HG03432 (cell line): ENCODE measurements around the gene FGF22.
"Not testable (repeated sequence)": the region's sequence is repeated elsewhere in the genome, so short reads cannot be mapped to it uniquely, and the experiment has no call there.

ENCODE experiments used
- ATAC-seq: cut with Tn5 transposase; IDR thresholded peaks from one replicate; pipeline ENCODE4 v1.9.1; 2021; ENCODE audit warnings: mild to moderate bottlenecking, moderate library complexity; ENCODE audit not compliant: unreplicated experiment

FGF22 gene

DNA sequence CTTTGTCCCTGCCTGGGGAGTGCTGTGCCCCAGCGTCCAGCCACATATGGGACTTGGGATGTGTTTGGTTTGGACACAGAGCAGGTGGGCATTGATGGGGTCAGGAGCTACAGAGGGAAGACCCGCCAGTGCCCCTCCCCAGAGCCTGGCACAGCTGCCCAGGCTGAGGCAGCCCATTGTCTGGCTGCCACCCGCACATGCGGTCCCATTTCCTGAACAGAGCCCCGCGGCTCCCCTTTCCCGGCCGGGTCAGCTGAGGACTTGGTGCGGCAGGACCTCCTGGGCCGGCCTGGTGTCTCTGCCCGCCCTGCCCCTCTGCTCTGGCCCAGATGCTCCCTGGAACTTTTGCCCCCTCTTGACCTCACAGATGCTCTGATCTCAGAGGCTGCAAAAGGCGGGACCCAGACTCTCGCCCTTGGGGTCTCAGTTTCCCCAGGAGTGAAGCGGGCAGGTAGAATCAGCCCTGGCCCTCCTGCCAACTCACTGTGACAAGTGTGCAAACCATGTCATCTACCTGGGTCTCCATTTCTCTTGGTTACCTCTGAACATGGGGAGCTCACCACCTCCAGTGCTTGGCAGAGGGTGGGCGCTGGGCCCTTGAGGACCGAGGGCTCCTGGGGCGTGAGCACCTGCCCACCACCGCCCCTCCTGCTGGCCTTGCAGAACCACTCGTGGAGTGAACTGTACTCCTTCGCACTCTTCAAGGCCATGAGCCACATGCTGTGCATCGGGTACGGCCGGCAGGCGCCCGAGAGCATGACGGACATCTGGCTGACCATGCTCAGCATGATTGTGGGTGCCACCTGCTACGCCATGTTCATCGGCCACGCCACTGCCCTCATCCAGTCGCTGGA is 32.2 kb upstream of the FGF22 start:
- ATAC-seq, result no peak

DNA sequence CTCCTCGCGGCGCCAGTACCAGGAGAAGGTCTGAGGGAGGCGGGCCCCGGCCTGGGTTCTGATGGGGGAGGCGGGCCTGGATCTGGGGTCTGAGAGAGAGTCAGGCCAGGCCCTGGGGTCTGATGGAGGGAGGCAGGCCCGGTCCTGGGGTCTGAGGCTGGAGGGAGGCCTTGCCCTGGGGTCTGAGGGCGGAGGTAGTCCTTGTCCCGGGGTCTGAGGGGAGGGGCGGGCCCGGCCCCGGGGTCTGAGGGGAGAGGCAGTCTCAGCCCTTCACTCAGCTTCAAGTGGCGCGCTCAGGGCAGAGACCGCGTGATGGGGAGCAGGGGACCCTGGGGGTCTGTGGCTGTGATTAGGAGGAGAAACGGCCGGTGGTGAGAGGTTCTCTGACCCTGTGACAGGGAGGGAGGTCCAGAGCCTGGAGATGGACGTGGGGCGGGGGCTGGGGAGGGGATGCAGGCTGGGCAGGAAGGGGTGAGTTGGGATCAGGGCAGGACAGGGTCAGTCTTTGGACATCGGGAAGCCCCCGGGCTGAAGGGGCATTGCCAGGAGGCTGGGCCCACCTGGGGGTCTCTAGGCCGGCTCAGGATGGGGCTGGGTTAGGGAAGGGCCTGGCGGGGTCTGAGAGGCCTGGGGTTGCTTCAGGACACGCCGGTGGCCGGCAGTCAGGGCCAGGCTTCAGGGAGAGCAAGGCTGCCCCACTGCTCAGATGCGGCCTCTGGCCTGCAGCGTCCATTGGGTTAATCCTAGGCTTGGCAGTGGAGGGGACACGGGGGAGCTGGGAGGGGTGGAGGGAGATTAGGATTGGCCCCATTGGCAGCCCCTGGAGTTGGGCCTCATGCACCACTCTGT is 31.3 kb upstream of the FGF22 start:
- no peak for ATAC-seq

DNA sequence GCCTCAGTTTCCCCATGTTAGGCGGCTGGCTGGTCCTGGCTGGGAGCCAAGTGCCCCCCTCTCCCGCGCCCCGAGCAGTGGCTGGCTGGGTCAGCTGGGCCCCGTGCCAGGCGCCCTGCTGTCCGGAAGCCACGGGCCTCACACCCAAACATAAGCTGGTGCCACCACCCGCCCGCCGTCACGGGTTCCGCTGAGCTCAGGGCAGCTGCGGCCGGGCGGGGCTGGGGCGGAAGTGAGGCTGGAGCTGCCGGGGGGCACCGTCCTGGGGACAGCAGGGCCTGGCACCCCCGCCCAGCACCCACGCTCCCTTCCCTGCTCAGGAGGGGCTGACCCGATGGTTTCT is 30.7 kb upstream of the FGF22 start:
- no peak for ATAC-seq

DNA sequence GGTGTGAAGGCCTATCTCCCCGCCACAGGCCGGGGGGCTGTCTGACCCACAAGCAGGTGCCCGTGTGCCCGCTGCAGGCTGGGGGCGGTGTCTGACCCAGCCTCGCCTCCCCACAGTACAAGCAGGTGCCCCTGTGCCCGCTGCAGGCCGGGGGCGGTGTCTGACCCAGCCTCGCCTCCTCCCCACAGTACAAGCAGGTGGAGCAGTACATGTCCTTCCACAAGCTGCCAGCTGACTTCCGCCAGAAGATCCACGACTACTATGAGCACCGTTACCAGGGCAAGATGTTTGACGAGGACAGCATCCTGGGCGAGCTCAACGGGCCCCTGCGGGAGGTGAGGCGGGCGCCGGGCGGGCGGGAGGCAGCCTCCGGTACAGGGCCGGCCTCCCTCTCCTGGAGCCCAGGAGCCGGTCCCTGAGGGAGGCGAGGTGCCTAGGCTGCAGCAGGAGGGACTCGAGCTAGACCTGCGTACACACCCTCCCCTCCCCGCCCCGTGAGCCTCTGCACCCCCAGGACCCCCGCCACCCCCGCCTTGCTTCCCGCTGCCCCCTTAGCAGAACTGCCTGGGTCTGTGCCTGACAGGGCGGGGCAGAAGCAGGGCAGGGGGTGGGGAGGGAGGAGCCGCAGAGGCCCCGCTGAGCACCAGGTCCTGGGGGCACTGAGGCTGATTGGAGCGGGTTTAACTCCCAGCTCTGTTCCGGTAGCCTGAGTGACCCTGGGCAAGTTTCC is 29.4 kb upstream of the FGF22 start:
- ATAC-seq, result no peak

DNA sequence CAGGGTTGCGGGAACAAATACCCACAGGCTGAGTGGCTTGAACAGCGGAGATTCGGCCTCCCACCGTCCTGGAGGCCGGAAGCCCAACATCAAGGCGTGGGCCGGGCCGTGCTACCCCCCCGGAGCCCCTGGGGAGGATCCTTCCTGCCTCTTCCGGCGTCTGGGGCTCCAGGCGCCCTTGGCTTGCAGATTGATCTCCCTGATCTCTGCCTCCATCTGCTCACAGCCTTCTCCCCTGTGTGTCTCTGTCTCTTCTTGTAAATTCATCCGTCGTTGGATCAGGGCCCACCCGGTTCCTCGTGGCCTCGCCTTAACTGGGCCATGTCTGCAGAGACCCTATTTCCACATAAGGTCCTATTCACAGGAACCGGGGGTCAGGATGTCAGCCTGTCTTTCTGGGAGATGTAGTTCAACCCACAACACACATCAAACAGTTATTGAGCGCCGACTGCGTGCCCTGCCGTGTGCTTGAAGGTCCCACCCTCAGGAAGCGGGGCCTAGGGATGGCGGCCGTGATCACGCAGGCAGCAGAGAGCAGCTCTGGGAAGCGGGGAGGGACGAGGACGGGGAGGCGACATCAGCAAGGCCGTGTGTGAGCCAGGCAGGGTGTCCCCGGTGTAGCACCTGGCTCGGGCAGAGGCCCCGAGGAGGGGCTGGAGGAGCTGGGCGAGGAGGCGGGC is 28.7 kb upstream of the FGF22 start:
- ATAC-seq, result no peak

DNA sequence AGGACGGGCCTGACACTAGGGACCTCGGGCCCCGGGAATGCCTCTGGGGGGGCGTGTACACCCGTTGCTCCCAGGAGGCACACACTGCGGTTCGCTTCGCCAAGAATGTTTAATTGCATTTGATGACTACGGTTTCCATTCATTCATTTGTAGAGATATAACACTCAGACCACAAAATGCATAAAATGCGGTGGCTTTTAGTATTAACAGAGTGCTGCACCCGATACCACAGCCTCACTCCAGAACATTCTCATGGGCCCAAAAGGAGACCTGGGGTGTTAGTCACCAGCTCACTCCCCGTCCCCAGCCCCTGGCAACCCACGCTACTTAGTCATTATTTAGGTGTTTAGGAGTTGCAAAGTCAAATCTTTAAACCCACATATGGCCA is 28.2 kb upstream of the FGF22 start:
- ATAC-seq, result no peak

DNA sequence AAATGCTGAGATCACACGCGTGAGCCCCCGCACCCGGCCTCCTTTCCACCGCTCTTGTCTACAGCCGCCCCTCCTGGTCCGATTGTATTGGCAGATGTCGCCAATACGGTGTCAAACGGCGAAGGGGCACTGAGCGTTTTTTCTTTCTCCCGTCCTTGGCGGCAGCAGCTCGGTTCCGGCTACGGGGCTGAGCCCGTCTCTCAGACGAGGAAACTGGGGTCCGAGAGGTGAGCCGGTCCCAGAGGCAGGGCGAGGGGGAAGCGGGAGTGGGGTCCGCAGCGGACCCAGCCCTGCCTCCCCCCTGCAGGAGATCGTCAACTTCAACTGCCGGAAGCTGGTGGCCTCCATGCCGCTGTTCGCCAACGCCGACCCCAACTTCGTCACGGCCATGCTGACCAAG is 26.7 kb upstream of the FGF22 start:
- no peak for ATAC-seq

DNA sequence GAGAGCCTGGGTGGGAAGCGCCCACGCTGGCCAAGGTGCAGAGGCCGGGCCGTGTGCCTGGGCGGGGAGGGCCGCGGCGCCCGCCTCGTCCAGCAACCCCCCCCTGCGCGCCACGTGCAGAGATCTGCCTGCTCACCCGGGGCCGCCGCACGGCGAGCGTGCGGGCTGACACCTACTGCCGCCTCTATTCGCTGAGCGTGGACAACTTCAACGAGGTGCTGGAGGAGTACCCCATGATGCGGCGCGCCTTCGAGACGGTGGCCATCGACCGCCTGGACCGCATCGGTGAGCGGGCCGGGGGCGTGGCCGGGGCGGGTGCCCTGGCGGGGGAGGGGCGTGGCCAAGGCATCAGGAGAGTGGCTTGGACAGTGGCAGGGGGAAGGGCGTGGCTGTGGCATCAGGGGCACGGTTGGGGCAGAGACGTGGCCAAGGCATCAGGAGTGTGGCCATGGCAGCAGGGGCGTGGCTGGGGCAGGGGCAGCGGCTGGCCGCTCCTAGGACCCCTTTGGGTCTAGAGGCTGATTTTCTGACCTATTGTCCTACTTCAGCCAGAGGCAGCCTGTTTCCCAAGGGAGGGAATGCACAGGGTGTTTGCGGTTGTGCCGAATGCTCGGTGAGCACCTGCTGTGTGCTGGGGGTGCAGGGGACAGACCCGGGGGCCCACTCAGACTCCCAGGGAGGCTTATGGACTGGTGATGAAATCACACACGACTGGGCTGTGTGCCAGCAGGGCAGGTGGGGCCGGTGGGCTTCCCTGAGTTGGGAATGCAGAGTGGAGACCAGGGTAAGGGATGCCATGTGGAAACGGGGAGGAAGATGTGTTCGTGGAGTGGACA is 25.7 kb upstream of the FGF22 start:
- ATAC-seq, result no peak

DNA sequence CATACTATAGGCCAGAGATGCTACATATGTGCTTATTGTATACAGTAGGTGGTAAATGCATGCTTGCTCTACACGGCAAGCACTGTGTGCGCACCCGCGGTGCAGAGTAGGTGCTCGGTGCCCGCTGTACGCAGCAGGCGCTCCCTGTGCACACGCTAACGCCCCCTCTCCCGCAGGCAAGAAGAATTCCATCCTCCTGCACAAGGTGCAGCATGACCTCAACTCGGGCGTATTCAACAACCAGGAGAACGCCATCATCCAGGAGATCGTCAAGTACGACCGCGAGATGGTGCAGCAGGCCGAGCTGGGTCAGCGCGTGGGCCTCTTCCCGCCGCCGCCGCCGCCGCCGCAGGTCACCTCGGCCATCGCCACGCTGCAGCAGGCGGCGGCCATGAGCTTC is 24.1 kb upstream of the FGF22 start:
- no peak for ATAC-seq

DNA sequence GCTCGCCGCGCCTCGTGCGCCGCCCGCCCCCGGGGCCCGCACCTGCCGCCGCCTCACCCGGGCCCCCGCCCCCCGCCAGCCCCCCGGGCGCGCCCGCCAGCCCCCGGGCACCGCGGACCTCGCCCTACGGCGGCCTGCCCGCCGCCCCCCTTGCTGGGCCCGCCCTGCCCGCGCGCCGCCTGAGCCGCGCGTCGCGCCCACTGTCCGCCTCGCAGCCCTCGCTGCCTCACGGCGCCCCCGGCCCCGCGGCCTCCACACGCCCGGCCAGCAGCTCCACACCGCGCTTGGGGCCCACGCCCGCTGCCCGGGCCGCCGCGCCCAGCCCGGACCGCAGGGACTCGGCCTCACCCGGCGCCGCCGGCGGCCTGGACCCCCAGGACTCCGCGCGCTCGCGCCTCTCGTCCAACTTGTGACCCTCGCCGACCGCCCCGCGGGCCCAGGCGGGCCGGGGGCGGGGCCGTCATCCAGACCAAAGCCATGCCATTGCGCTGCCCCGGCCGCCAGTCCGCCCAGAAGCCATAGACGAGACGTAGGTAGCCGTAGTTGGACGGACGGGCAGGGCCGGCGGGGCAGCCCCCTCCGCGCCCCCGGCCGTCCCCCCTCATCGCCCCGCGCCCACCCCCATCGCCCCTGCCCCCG is 23.5 kb upstream of the FGF22 start:
- no peak for ATAC-seq

DNA sequence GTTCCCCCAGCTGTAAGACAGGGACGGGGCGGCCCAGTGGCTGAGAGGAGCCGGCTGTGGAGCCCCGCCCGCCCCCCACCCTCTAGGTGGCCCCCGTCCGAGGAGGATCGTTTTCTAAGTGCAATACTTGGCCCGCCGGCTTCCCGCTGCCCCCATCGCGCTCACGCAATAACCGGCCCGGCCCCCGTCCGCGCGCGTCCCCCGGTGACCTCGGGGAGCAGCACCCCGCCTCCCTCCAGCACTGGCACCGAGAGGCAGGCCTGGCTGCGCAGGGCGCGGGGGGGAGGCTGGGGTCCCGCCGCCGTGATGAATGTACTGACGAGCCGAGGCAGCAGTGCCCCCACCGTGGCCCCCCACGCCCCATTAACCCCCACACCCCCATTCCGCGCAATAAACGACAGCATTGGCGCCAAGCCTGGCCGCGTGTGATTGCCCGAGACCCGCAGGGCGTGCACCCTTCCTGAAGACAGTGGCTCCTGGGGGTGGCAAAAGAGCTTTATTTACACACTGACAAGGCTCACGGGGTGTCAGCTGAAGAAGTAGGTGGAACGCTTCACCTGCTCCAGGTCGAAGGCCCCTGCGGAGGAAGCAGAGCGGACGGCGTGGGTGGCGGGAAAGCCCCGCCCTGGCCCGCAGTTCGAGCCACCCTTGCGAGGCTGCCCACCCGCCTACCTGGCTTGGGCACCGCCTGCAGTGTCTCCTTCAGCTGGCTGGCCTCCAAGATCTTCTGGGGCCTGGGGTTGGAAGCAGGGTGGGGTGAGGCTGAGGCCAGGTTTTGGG is 22.7 kb upstream of the FGF22 start:
- no peak for ATAC-seq

DNA sequence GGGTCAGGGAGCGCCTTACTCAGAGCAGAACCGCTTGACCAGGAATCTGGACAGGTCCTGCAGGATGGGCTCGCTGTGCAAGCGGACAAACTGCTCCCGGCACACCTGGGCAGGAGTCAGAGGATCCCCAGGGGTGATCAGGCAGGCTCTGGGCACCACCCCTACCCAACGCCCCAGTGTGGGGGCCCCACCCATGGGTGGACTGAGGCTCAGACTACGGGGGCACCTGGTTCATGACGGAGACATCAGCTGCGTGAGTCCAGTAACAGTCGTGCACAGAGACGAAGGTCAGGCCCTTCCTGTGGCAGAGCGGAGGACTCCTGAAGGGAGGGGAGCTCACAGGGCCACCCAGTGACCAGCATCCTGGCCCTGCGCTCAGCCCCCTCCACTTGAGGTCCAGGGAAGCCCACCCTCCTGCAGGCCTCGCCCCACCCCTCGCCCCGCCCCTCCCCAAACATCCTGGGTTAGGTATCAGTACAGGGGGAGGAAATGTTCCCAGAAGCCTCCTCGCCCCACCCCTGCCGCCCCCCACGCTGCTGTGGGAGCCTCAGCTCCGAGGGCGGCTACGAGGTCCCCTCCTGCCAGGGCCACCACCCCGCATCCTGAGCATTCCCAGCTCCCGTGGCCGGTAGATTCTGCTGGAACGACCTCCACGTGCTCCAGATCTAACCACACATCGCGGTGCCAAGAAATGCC is 22.0 kb upstream of the FGF22 start:
- ATAC-seq, result no peak

DNA sequence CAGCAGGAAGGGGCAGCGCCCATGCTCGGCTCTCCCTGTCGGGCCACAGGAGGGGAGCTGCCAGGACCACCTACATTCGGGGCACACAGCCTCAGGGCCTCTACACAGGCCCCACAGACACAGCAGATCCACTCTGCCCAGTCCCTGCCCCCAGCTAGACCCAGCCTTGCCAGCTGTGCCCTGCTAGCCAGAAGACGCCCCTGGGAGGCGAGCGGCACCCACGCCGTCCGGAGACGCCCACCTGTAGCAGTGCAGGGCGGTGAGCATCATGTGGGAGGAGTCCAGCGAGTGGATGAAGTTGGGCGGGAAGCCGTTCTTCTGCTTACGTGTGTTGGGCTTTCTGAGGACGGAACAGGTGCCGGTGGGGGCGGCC is 21.4 kb upstream of the FGF22 start:
- ATAC-seq, result no peak

DNA sequence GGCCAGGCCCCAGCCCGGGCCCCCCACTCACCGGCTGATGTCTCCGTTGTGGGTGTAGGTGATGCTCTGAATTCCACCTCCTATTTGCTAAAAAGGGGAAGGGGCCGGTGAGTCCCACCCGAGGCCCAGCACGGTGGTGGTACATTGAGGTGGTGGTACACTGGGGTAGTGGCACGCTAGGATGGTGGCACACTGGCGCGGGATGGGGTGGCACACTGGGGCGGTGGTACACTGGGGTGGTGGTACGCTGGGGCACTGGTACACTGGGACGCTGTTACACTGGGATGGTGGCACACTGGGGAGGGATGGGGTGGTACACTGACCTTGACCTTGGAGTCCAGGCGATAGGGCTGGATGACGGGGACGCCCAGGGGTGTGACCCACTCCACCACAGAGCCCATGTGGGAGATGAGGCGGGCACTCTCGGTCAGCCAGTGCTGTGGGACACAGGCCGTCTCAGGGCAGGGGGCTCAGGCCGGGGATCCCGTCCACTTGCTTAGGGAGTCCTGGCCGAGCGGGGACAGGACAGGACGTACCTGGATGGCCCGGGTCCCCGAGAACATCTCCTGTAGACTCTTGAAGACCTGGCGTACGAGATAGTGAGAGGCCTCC is 20.9 kb upstream of the FGF22 start:
- ATAC-seq, result no peak

DNA sequence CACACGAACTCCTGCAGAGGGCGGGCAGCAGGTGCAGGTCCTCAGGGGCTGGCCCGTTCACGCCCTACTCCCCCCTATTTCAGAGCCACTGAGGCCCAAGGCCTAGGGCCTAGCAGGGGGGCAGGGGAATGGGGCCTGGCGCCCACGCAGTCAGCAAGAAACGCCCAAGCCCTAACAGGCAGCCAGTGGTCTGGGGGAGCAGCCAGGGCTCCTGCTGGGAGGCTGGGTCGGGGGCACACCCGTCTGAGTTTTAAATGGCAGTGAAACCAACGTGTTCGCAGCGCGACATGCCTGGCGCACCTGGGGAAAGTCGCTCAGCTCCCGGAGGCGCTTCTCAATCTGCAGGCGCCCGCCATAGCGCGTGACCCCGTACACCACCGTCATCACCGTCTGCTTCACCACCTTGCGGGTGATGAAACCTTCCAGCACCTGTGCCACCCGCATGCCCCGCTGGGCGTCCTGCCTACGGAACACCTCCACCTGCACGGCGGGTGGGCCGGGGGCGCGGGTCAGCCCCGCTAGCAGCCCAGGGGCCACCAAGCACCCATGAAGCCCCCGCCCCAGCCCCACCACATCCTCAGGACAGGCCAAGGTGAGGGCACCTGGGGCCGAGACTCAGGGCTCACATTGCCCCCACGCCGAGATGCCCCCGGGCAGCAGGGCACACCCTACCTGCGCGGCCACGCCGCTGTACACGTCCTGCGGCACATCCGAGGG is 20.2 kb upstream of the FGF22 start:
- ATAC-seq, result no peak

DNA sequence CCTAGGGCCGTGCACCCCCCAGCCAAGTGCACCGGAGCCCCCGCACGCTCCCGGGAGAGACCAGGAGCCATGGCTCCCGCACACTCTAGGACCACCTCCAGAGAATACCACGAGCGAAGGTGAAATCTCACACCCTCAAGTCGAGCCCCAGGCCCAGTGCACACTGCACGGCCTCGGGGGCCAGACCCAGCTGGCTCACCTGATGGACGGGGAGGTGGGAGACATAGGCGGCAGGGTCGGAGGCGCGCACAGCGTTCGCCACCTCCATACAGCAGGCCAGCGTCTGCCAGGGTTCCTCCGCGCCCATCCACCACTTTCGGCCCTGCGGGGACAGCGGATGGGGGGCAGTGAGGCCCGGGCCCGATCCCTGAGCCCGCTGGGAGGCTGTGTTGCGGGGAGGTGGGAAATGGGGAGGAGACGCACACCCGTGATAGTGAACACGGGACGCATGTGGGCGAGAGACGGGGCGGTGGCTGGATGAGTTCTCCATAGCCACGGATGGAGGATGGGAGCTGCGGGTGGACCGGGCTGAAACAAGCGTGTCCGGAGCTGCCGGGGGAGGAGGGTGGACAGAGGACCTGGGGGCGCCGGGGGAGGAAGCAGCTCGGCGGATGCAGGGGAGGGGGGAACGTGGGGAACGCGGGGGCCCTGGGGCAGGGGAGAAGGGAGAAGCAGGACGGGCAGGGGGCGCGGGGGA is 19.4 kb upstream of the FGF22 start:
- ATAC-seq, result no peak

DNA sequence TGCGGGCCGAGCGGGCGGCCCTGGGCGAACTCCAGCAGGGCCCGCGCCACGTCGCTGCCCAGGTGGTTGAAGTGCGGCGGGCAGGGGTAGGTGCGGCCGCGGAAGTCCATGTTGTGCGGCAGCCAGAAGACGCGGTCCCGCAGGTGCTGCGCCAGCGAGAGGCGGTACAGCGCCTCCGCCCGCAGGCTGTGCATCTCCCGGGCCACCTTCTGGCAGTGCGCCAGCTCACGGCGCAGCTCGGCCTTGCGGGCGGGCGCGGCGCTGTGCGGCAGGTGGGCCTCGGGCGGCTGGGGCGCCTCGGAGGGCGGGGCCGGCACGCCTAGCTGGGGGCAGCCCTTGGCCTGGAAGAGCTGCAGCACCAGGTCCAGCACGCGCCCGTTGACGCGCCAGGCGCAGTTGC is 18.5 kb upstream of the FGF22 start:
- ATAC-seq, result not testable (repeated sequence)
